ENCODE measurements around the gene SNX27. TPM values are rescaled to one million over a fixed set of nuclear protein-coding genes. Genes with fewer than 3 reads are reported as not detected.
"Not testable (repeated sequence)": the region's sequence is repeated elsewhere in the genome, so short reads cannot be mapped to it uniquely, and the experiment has no call there.

Gene SNX27
- total RNA-seq, 3 donors from 2014 or later: 25.5 to 59.0 (median 34.8) TPM

DNA sequence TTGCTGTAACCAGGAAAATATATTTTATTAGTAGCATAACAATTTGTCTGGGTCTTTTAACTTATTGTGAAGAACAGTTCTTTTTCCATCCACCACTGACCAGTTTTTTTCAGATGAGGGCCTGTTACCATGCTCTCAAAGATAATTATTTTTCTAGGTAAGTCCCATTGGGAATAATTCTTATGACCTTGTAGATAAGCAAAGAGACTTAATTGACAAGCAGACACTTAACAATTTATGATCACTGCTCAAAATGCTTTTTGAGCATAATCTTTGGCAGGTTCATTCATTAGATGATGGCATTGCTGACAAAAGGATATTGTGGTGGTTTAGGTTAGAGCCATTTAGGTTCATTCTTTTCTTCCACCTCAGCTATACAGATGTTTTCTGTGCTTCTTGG is 6.6 kb downstream of the SNX27 start:
- Histone ChIP-seq H3K4me3 (no peak overlapping the region), H3K36me3 (ENCODE audit: low read depth) (no peaks in the 10 kb centered on the region), H3K9me3 (no peaks in the 10 kb centered on the region), H3K4me1 (ENCODE audit: low read depth) (peaks cover 5% of the 10 kb centered on the region)
- TF ChIP-seq, protein P1, sequence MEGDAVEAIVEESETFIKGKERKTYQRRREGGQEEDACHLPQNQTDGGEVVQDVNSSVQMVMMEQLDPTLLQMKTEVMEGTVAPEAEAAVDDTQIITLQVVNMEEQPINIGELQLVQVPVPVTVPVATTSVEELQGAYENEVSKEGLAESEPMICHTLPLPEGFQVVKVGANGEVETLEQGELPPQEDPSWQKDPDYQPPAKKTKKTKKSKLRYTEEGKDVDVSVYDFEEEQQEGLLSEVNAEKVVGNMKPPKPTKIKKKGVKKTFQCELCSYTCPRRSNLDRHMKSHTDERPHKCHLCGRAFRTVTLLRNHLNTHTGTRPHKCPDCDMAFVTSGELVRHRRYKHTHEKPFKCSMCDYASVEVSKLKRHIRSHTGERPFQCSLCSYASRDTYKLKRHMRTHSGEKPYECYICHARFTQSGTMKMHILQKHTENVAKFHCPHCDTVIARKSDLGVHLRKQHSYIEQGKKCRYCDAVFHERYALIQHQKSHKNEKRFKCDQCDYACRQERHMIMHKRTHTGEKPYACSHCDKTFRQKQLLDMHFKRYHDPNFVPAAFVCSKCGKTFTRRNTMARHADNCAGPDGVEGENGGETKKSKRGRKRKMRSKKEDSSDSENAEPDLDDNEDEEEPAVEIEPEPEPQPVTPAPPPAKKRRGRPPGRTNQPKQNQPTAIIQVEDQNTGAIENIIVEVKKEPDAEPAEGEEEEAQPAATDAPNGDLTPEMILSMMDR (IDR thresholded peaks at IDR 0.05): no peak
- DNase-seq (no peak), ATAC-seq (no peak)
- intact Hi-C loops (cut with DNase I, micrococcal nuclease): no loop called here

DNA sequence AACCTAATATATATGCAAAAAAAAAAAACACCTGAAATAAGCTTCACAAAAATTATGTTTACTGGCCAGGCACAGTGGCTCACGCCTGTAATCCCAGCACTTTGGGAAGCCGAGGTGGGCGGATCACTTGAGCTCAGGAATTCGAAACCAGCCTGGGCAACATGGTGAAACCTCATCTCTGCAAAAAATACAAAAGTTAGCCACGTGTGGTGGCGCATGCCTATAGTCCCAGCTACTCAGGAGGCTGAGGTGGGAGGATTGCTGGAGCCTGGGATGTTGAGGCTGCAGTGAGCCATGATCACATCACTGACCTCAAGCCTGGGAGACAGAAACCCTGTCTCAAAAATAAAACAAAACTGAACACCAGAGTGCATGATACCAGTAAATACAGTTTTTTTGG is 7.1 kb downstream of the SNX27 start:
- H3K36me3 ChIP-seq (ENCODE audit: low read depth); DNase-seq; H3K4me1 ChIP-seq (ENCODE audit: low read depth); ATAC-seq; H3K4me3 ChIP-seq; H3K9me3 ChIP-seq; intact Hi-C loops (cut with DNase I, micrococcal nuclease): not testable (repeated sequence)

DNA sequence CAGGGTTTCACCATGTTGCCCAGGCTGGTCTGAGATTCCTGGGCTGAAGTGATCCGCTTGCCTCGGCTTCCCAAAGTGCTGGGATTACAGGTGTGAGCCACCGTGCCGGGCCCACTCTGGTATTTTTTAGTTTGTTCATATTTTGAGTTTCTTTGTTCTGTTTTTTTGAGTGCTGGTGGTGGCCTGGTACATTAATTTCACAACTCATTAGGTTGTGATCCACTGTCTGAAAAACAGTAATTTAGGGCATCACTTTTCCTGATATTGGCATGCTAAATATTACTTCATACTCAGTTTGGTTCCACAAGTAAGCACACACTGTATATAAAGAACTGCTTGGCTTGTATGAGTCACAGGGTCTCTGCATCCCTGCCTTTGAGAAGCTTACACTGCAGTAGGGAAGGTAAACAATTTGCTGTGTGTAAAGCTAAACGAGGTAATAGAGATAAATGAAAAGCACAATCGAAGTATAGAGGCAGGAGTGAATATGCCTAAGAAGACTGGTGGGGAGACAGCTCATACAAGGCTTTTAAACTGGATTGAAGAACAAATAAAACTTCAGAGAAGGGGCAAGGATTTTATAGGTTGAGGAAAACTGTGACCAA is 7.7 kb downstream of the SNX27 start:
- Histone ChIP-seq H3K4me3 (no peak overlapping the region), H3K4me1 (ENCODE audit: low read depth) (peaks cover 5% of the 10 kb centered on the region), H3K9me3 (no peaks in the 10 kb centered on the region), H3K36me3 (ENCODE audit: low read depth) (no peaks in the 10 kb centered on the region)
- TF ChIP-seq, protein P1 (IDR thresholded peaks at IDR 0.05): no peak
- peak; percentile 73 for ATAC-seq
- intact Hi-C loops (cut with DNase I, micrococcal nuclease): no loop called here
- no peak for DNase-seq

DNA sequence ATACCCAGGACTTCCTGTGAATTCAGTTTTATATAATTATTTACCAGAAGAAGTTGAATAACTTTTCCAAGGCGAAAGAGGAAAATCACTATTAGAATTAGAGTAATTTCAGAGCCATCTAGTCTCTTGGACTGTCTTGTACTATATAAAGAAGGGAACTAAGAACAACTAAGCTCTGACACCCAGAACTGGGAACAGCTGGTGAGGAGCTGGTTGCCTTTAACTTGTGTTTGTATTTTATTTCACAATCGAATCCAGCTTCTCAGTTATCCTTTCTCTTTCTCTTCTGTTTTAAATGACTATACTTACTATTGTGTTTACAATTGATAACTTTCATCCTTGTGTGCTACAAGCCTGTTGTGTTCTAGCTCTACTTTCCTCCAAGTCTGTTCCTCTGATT is 8.4 kb downstream of the SNX27 start:
- H3K4me3 ChIP-seq: no peak overlapping the region
- H3K4me1 ChIP-seq (ENCODE audit: low read depth): peaks cover 5% of the 10 kb centered on the region
- no peaks in the 10 kb centered on the region for H3K9me3 ChIP-seq
- DNase-seq (no peak), ATAC-seq (peak; percentile 71)
- no peaks in the 10 kb centered on the region for H3K36me3 ChIP-seq (ENCODE audit: low read depth)
- TF ChIP-seq, protein P1 (IDR thresholded peaks at IDR 0.05): no peak
- intact Hi-C loops (cut with DNase I, micrococcal nuclease): no loop called here

DNA sequence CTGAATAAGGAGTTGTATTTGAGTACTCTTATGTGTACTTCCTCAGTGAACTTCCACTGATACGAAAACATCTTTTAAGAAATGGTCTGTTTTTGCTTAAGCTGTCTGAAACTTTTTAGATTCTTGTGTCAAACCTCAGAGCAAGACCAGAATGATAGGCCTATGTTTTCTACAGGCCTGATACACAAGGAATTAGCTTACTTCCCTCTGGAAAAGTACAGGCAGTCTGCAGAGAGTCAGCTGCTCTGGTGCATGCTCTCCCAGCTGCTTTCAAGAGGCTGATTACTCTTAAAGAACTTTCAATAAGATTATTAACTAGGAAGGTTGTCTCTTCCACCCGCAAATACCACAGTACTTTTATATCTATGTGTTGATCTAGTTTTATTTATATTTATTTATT is 9.5 kb downstream of the SNX27 start:
- ATAC-seq: no peak
- Histone ChIP-seq H3K9me3 (no peaks in the 10 kb centered on the region), H3K4me3 (no peak overlapping the region), H3K36me3 (ENCODE audit: low read depth) (no peaks in the 10 kb centered on the region), H3K4me1 (ENCODE audit: low read depth) (peaks cover 5% of the 10 kb centered on the region)
- intact Hi-C loops (cut with DNase I, micrococcal nuclease): no loop called here
- DNase-seq: no peak
- TF ChIP-seq, protein P1 (IDR thresholded peaks at IDR 0.05): no peak

DNA sequence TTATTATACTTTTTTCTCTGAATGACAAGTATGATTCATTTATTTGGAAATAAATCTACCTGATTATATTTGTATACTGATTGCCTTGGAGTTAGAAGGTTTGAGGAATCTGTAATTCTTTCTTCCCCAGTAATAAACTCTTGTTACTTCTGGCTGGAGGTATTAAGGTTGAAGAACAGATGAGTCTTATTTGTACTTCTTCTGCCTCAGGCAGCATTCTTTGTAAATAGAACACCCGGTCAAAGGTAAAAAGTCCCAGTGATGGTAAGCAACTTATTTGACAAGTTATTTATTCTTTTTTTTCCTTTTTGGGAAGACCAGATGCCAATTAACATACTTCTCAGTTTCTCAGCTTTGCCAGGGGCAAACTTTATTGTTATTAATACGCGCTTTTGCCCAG is 12.9 kb downstream of the SNX27 start:
- intact Hi-C loops (cut with DNase I, micrococcal nuclease): no loop called here
- Histone ChIP-seq H3K4me1 (ENCODE audit: low read depth) (peaks cover 3% of the 10 kb centered on the region), H3K9me3 (no peaks in the 10 kb centered on the region), H3K36me3 (ENCODE audit: low read depth) (no peaks in the 10 kb centered on the region), H3K4me3 (no peak overlapping the region)
- ATAC-seq: no peak
- DNase-seq: no peak
- TF ChIP-seq, protein P1 (IDR thresholded peaks at IDR 0.05): no peak
